HEK293T (cell line): Measurements from ENCODE around the gene CFLAR.

ENCODE experiments used
- CTCF ChIA-PET: fragments of 350-600 bp; formaldehyde crosslinking; extraction: SDS; loops from one replicate; lab custom pipeline; 2021; ENCODE audit warnings: antibody characterized with exemption, inconsistent platforms; lab: Yijun Ruan, JAX
- POLR2A ChIA-PET: fragments of 350-600 bp; formaldehyde crosslinking; extraction: SDS; loops from one replicate; lab custom pipeline; 2020; ENCODE audit warnings: antibody characterized with exemption, inconsistent platforms; lab: Yijun Ruan, JAX
- DNase-seq: peaks from one replicate; pipeline ENCODE4 v3.0.0; 2012; ENCODE audit warnings: mixed read lengths; ENCODE audit errors: extremely low spot score
- ARNT ChIP-seq: fragments of 450-650 bp; IDR thresholded peaks from 2 replicates; pipeline ENCODE4 v1.6.1; 2017; ENCODE audit warnings: mild to moderate bottlenecking
- BHLHE40 ChIP-seq: fragments of 450-650 bp; IDR thresholded peaks from 2 replicates; pipeline ENCODE4 v1.6.1; 2016; ENCODE audit warnings: mild to moderate bottlenecking, moderate library complexity, borderline replicate concordance
- CTBP1 ChIP-seq: fragments of 450-650 bp; IDR thresholded peaks from 2 replicates; pipeline ENCODE4 v1.6.1; 2016; ENCODE audit warnings: borderline replicate concordance
- ELF4 ChIP-seq: fragments of 450-650 bp; IDR thresholded peaks from 2 replicates; pipeline ENCODE4 v1.6.1; 2017; ENCODE audit warnings: antibody characterized with exemption
- FOXA1 ChIP-seq: fragments of 450-650 bp; IDR thresholded peaks from 2 replicates; pipeline ENCODE4 v1.6.1; 2016; ENCODE audit warnings: mild to moderate bottlenecking
- FOXK2 ChIP-seq: fragments of 450-650 bp; IDR thresholded peaks from 2 replicates; pipeline ENCODE4 v1.6.1; 2016; ENCODE audit warnings: mild to moderate bottlenecking
- FOXM1 ChIP-seq: fragments of 450-650 bp; IDR thresholded peaks from 2 replicates; pipeline ENCODE4 v1.6.1; 2017; ENCODE audit warnings: mild to moderate bottlenecking, borderline replicate concordance
- HDGF ChIP-seq: fragments of 450-650 bp; IDR thresholded peaks from 2 replicates; pipeline ENCODE4 v1.6.1; 2017; ENCODE audit warnings: antibody characterized with exemption, borderline replicate concordance
- L3MBTL2 ChIP-seq: fragments of 450-650 bp; conservative IDR thresholded peaks from 2 replicates; pipeline ENCODE4 v1.6.1; 2016; ENCODE audit warnings: mild to moderate bottlenecking
- LEF1 ChIP-seq: fragments of 450-650 bp; IDR thresholded peaks from 2 replicates; pipeline ENCODE4 v1.6.1; 2017; ENCODE audit warnings: mild to moderate bottlenecking, borderline replicate concordance
- NFRKB ChIP-seq: fragments of 450-650 bp; IDR thresholded peaks from 2 replicates; pipeline ENCODE4 v1.6.1; 2016; ENCODE audit warnings: mild to moderate bottlenecking, moderate library complexity
- PKNOX1 ChIP-seq: fragments of 450-650 bp; IDR thresholded peaks from 2 replicates; pipeline ENCODE4 v1.6.1; 2016
- SP1 ChIP-seq: fragments of 450-650 bp; IDR thresholded peaks from 2 replicates; pipeline ENCODE4 v1.6.1; 2017
- SUZ12 ChIP-seq: fragments of 450-650 bp; IDR thresholded peaks from 2 replicates; pipeline ENCODE4 v1.6.1; 2016; ENCODE audit warnings: mild to moderate bottlenecking
- TARDBP ChIP-seq: fragments of 450-650 bp; IDR thresholded peaks from 2 replicates; pipeline ENCODE4 v1.6.1; 2016
- ZNF384 ChIP-seq: fragments of 450-650 bp; IDR thresholded peaks from 2 replicates; pipeline ENCODE4 v1.6.1; 2016

The CFLAR gene

GRCh38 chr2:201084863-201085262, 31.1 kb upstream of the CFLAR start:
- POLR2A ChIA-PET: no interaction called here
- CTCF ChIA-PET: no interaction called here
- TF ChIP-seq PKNOX1 (no peak), CTBP1 (no peak), BHLHE40 (no peak), HDGF (no peak), FOXA1 (no peak), NFRKB (no peak), L3MBTL2 (no peak), TARDBP (no peak), ZNF384 (no peak), SUZ12 (no peak), SP1 (no peak), FOXK2 (no peak), FOXM1 (no peak), ARNT (no peak), LEF1 (no peak), ELF4 (no peak)
- DNase-seq: no peak

GRCh38 chr2:201090574-201090973, 25.4 kb upstream of the CFLAR start:
- TF ChIP-seq LEF1: no peak
- TF ChIP-seq SUZ12: no peak
- TF ChIP-seq HDGF: no peak
- no peak for TF ChIP-seq ZNF384
- TF ChIP-seq FOXM1: no peak
- TF ChIP-seq L3MBTL2: no peak
- no peak for TF ChIP-seq ELF4
- TF ChIP-seq BHLHE40: no peak
- no peak for TF ChIP-seq SP1
- no peak for TF ChIP-seq FOXK2
- no peak for TF ChIP-seq FOXA1
- no peak for TF ChIP-seq TARDBP
- ChIA-PET CTCF (no interaction called here), POLR2A (no interaction called here)
- no peak for DNase-seq

GRCh38 chr2:201093573-201093972, 22.4 kb upstream of the CFLAR start:
- CTCF ChIA-PET: no interaction called here
- POLR2A ChIA-PET: no interaction called here
- TF ChIP-seq SUZ12 (no peak), L3MBTL2 (no peak), CTBP1 (no peak), PKNOX1 (no peak)
- DNase-seq: no peak

- CTCF ChIA-PET: no interaction called here
- POLR2A ChIA-PET: no interaction called here
- DNase-seq: no peak
- TF ChIP-seq FOXA1 (no peak), ELF4 (no peak), PKNOX1 (no peak), BHLHE40 (no peak), CTBP1 (no peak), NFRKB (no peak), LEF1 (no peak), TARDBP (no peak), FOXK2 (no peak), FOXM1 (no peak)
Observed at GRCh38 chr2:201100497-201100896, 15.5 kb upstream of the CFLAR start.

GRCh38 chr2:201105759-201106158, 10.2 kb upstream of the CFLAR start:
- ChIA-PET POLR2A (interaction anchor here (1.1 to 1.2 kb wide), 2 partner anchors 11 to 13 kb away, joined by 3 to 5 read pairs; partner anchors contain the start of gene CFLAR), CTCF (no interaction called here)
- TF ChIP-seq SP1 (no peak), FOXK2 (no peak)
- no peak for DNase-seq

GRCh38 chr2:201107624-201108023, 8.3 kb upstream of the CFLAR start:
- CTCF ChIA-PET: interaction anchor here (0.7 kb wide), 1 partner anchor 144 kb away, joined by 8 read pairs; the partner anchor contains the start of gene ORC2
- POLR2A ChIA-PET: no interaction called here
- no peak for DNase-seq
- no peak for TF ChIP-seq HDGF
- no peak for TF ChIP-seq CTBP1
- TF ChIP-seq PKNOX1: no peak
- TF ChIP-seq ZNF384: no peak
- TF ChIP-seq NFRKB: no peak
- TF ChIP-seq FOXM1: no peak
- no peak for TF ChIP-seq SP1
- TF ChIP-seq ELF4: no peak
- TF ChIP-seq FOXK2: no peak
